Measurements from ENCODE around the gene FOXP1.

FOXP1 gene

DNA sequence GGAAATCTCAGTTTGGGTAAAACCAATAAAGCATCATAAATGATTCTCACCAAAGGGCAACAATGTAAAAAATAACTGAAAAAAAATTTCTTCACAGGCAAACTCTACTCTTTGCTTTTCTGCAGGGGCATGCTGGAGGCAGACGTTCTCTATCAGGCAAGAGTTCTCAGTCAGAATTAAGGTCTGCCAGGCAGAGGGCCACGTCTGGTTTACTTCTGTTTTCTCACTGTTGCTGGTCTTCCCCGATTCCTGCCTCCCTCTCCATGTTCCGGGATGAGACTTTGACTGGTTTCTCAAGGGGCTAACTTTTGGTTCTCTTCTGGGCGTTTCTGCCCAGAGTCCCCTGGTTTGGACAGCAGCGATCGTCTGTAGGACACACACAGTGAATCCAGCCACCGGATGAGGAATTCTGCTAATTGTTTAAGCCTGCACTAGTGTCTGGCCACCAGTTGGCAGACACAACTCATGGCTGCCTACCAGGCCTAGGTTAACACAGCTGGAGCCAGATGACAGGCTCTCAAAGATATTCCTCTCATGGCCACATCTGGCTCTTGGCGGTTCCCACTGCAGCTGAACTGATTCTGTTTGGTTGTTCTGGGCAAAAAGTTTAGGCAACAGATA, 273.1 kb downstream of the FOXP1 start:
- TF ChIP-seq, protein P1, sequence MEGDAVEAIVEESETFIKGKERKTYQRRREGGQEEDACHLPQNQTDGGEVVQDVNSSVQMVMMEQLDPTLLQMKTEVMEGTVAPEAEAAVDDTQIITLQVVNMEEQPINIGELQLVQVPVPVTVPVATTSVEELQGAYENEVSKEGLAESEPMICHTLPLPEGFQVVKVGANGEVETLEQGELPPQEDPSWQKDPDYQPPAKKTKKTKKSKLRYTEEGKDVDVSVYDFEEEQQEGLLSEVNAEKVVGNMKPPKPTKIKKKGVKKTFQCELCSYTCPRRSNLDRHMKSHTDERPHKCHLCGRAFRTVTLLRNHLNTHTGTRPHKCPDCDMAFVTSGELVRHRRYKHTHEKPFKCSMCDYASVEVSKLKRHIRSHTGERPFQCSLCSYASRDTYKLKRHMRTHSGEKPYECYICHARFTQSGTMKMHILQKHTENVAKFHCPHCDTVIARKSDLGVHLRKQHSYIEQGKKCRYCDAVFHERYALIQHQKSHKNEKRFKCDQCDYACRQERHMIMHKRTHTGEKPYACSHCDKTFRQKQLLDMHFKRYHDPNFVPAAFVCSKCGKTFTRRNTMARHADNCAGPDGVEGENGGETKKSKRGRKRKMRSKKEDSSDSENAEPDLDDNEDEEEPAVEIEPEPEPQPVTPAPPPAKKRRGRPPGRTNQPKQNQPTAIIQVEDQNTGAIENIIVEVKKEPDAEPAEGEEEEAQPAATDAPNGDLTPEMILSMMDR (IDR thresholded peaks at IDR 0.05; ENCODE audit: low read depth, low read length) = peak; percentile 51
- H3K4me3 ChIP-seq (ENCODE audit: low read depth, low read length) = 0 out of 2 replicates have a peak overlapping the region, but pooled peaks have one; percentile 30
- H3K36me3 ChIP-seq = no peaks in the 10 kb centered on the region
- DNase-seq = peak; percentile 73
- H3K9me3 ChIP-seq = no peaks in the 10 kb centered on the region
- H3K4me1 ChIP-seq = no peaks in the 10 kb centered on the region
- H3K27me3 ChIP-seq = no peaks in the 10 kb centered on the region

DNA sequence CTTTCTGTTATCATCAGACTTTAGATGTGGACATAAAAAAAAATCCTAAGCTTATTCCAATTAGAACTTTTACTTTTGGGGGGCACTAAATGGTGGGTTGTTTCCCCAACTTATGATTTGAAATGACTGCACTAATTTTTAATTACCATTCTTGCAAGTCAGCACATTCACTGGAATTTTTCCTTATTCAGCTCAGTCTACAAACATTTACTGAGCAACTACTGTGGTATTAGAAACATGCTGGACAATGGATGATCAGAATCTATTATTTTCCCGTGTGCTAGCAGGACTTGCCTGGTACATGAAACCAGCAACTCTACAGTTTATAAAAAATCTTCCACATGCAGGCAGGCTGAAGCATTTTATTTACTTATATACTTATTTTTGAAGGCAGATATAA, 273.6 kb downstream of the FOXP1 start:
- H3K36me3 ChIP-seq = no peaks in the 10 kb centered on the region
- no peaks in the 10 kb centered on the region for H3K27me3 ChIP-seq
- TF ChIP-seq, protein P1 (IDR thresholded peaks at IDR 0.05; ENCODE audit: low read depth, low read length) = no peak
- no peak for DNase-seq
- no peaks in the 10 kb centered on the region for H3K9me3 ChIP-seq
- no peak overlapping the region for H3K4me3 ChIP-seq (ENCODE audit: low read depth, low read length)
- no peaks in the 10 kb centered on the region for H3K4me1 ChIP-seq

DNA sequence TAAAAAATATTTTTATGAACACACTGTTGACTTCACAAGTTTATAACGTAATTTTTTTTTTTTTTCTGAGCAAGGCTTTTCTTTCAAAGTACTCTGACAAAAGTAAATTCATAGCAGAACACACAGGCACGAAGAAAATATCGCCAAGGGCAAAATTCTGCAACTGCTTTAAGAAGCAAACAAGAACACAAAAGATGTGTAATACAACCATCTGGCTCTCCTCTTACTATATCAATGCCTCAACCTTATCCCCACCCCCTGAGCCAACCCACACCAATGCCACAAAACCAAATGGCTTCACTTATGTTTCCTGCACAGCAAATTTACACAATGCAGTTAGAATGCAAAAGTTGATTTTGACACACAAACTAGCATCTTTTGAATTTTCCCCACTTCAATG, 274.2 kb downstream of the FOXP1 start:
- no peaks in the 10 kb centered on the region for H3K36me3 ChIP-seq
- H3K27me3 ChIP-seq = no peaks in the 10 kb centered on the region
- DNase-seq = no peak
- H3K9me3 ChIP-seq = no peaks in the 10 kb centered on the region
- no peak overlapping the region for H3K4me3 ChIP-seq (ENCODE audit: low read depth, low read length)
- TF ChIP-seq, protein P1 (IDR thresholded peaks at IDR 0.05; ENCODE audit: low read depth, low read length) = no peak
- H3K4me1 ChIP-seq = no peaks in the 10 kb centered on the region

DNA sequence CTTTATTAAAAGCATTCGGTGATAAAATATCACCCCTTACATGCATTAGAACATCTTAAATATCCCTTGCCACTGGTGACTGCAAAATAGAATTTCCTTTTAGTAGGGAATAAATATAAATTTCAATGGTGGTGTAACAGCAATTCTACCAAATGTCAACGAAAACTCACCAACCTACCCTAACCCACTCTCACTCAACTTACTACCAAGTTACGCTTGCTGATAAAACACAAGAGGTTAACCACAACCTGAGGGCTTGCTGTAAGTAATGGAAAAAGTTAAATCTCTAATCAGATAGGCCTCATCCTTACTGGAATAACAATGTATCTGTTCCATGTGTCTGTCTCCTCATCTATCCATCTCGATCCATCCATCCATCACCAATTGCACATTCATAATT, 274.7 kb downstream of the FOXP1 start:
- Histone ChIP-seq H3K4me1 (no peaks in the 10 kb centered on the region), H3K27me3 (no peaks in the 10 kb centered on the region), H3K4me3 (ENCODE audit: low read depth, low read length) (no peak overlapping the region), H3K9me3 (no peaks in the 10 kb centered on the region), H3K36me3 (no peaks in the 10 kb centered on the region)
- TF ChIP-seq, protein P1 (IDR thresholded peaks at IDR 0.05; ENCODE audit: low read depth, low read length) = no peak
- DNase-seq = no peak

DNA sequence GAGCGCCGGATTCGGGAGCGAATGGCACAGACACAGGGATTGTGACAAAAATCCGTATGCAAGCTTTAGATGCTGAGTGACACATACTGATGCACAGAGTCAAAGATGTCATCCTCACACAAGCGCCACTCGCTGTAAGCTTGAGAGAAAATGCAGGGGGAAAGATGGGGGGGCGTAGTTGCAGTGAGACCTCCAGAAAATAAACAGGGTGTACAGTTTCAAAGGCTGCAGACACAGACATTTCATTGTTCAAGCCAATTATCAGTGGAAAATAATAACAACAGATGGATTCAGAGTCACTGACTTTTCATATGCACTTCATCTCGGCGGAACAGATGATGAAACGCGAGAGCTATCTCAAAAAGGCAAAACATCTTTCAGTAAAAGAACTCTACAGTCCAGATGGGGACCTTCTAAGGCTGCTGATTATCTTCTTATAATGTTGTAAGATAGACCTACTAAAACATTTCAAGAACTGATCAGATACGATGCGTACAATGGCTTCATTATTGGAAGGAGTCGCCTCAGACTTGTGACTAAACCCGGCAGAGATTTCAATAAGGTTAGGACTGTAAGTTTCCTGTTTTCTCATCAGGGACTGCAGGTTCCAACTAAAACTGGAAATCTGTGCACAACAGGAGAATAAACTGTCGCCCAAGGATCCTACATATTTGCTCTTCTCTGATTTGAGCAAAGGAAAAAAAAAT, 275.4 kb downstream of the FOXP1 start:
- Histone ChIP-seq H3K36me3 (no peaks in the 10 kb centered on the region), H3K27me3 (no peaks in the 10 kb centered on the region), H3K4me3 (ENCODE audit: low read depth, low read length) (no peak overlapping the region), H3K9me3 (no peaks in the 10 kb centered on the region), H3K4me1 (no peaks in the 10 kb centered on the region)
- TF ChIP-seq, protein P1 (IDR thresholded peaks at IDR 0.05; ENCODE audit: low read depth, low read length) = no peak
- no peak for DNase-seq

Data from BE2C (cell line).